ENCODE data around the gene MPND. TPM values are rescaled to one million over a fixed set of nuclear protein-coding genes. Genes with fewer than 3 reads are reported as not detected.
"Not testable (repeated sequence)": the region's sequence is repeated elsewhere in the genome, so short reads cannot be mapped to it uniquely, and the experiment has no call there.

MPND gene
- total and polyA plus RNA-seq, 4 donors = 10.8 to 47.4 (median 27.8) TPM

DNA sequence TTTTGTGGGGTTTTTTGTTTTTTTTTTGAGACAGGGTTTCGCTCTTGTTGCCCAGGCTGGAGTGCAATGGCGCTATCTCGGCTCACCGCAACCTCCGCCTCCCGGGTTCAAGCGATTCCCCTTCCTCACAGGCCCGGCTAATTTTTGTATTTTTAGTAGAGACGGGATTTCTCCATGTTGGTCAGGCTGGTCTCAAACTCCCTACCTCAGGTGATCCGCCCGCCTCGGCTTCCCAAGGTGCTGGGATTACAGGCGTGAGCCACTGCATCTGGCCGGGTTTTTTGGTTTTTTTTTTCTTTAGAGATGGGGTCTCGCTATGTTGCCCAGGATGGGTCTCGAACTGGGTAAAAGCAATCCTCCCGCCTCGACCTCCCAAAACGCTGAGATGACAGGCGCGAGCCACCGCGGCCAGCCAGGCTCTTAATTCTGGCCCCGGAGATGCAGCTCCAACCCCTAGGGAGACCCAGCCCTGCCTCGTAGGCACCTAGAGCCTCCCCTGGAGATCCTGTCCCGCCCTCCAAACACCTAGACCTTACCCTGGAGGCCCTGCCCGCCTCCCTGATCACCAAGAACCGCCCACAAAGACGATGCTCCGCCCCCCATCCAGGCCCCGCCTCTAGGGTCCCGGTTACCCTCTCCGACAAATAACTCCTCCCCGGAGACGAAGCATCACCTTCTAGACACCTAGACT, 14.2 kb upstream of the MPND start:
- Histone ChIP-seq H3K4me3 (ENCODE audit: low read depth, low read length) (peak overlapping the region; percentile 74), H3K4me1 (ENCODE audit: control insufficient read depth, insufficient read depth, low read length) (peaks cover 29% of the 10 kb centered on the region)
- not testable (repeated sequence) for H3K9me3 ChIP-seq (ENCODE audit: control insufficient read depth, insufficient read depth, low read length); DNase-seq (ENCODE audit: low read depth in 4 of 6, low spot score in 6 of 6); H3K27ac ChIP-seq (ENCODE audit: low read depth, low read length); H3K36me3 ChIP-seq (ENCODE audit: control insufficient read depth, insufficient read depth, low read length); H3K27me3 ChIP-seq (ENCODE audit: control insufficient read depth, insufficient read depth, low read length)
- WGBS (ENCODE audit: insufficient coverage) = 29% methylated on average over 23 of the region's 35 CpGs

DNA sequence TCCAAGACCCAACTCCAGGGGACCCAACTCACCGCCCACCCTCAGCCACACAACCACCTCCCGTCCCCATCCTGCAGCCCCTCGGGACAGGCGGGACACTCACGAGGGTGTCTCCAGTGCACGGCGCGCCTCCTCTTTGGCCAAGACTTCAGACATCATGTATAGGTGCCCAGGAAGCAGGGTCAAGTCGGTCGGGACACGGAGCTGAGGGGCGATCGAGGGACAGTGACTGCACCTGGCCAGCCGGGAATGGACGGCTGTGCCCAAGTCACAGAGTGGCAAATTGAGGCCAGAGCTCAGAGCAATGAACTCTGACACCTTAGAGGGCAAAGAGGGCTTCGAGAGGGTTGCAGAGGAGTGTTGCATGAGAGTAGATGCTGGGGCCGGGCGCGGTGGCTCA, 13.5 kb upstream of the MPND start:
- Histone ChIP-seq H3K4me3 (ENCODE audit: low read depth, low read length) (no peak overlapping the region), H3K27me3 (ENCODE audit: control insufficient read depth, insufficient read depth, low read length) (peaks cover 6% of the 10 kb centered on the region), H3K36me3 (ENCODE audit: control insufficient read depth, insufficient read depth, low read length) (peaks cover 2% of the 10 kb centered on the region), H3K9me3 (ENCODE audit: control insufficient read depth, insufficient read depth, low read length) (no peaks in the 10 kb centered on the region), H3K27ac (ENCODE audit: low read depth, low read length) (no peak overlapping the region), H3K4me1 (ENCODE audit: control insufficient read depth, insufficient read depth, low read length) (peaks cover 29% of the 10 kb centered on the region)
- no peak for DNase-seq (ENCODE audit: low read depth in 4 of 6, low spot score in 6 of 6)
- WGBS (ENCODE audit: insufficient coverage) = 92% methylated on average over 18 of the region's 19 CpGs

DNA sequence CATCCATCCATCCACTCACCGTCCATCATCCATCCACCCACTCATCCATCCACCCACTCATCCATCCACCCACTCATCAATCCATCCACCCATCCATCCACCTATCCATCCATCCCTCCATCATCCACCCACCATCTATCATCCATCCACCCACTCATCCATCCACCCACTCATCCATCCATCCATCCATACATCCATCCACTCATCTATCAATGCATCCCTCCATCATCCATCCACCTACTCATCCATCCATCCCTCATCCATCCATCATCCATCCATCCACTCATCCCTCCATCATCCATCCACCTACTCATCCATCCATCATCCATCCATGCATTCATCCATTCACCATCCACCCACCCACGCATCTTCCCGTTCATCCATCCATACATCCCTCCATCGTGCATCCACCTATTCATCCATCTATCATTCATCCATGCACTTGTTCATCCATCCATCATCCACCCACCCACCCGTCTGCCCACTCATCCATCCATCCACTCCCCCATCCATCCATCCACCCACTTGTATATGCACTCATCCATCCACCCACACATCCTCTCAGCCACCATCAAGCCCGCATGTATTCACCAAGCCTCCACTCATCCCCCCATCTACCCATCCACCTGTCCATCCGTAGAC, 8.3 kb upstream of the MPND start:
- Histone ChIP-seq H3K36me3 (ENCODE audit: control insufficient read depth, insufficient read depth, low read length) (no peaks in the 10 kb centered on the region), H3K9me3 (ENCODE audit: control insufficient read depth, insufficient read depth, low read length) (no peaks in the 10 kb centered on the region), H3K27me3 (ENCODE audit: control insufficient read depth, insufficient read depth, low read length) (no peaks in the 10 kb centered on the region), H3K27ac (ENCODE audit: low read depth, low read length) (no peak overlapping the region), H3K4me3 (ENCODE audit: low read depth, low read length) (no peak overlapping the region), H3K4me1 (ENCODE audit: control insufficient read depth, insufficient read depth, low read length) (peaks cover 15% of the 10 kb centered on the region)
- no peak for DNase-seq (ENCODE audit: low read depth in 4 of 6, low spot score in 6 of 6)
- WGBS (ENCODE audit: insufficient coverage) = 97% methylated on average over 7 of the region's 7 CpGs

DNA sequence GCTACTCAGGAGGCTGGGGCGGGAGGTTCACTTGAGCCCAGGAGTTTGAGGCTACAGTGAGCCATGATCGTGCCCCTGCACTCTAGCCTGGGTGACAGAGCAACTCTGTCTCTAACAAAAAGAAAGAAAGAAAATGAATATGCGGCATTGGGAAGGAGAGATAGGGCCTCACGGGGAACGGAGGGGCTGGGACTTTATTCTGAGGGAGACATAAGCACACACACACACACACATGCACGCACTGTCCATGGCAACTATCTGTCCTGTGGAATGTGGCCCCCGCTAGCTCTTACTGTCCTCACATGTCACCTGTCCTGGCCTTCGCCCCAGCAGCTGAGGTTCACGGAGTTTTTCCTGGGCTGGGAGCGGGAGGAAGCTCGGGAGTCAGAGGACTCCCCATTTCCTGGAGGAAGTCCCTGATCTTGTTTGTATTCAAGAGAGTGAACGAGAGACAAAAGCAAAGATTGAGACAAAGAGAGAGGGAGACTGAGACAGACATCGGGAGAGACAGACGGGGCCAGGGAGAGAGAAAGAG, 5.4 kb upstream of the MPND start:
- H3K27ac ChIP-seq (ENCODE audit: low read depth, low read length) = peak overlapping the region; percentile 73
- no peaks in the 10 kb centered on the region for H3K27me3 ChIP-seq (ENCODE audit: control insufficient read depth, insufficient read depth, low read length)
- no peaks in the 10 kb centered on the region for H3K9me3 ChIP-seq (ENCODE audit: control insufficient read depth, insufficient read depth, low read length)
- peak in 2 of 6 donors; percentile 43 to 53 for DNase-seq (ENCODE audit: low read depth in 4 of 6, low spot score in 6 of 6)
- peak overlapping the region; percentile 42 for H3K4me3 ChIP-seq (ENCODE audit: low read depth, low read length)
- peaks cover 25% of the 10 kb centered on the region for H3K4me1 ChIP-seq (ENCODE audit: control insufficient read depth, insufficient read depth, low read length)
- H3K36me3 ChIP-seq (ENCODE audit: control insufficient read depth, insufficient read depth, low read length) = no peaks in the 10 kb centered on the region
- WGBS (ENCODE audit: insufficient coverage) = 18% methylated on average over 11 of the region's 14 CpGs

DNA sequence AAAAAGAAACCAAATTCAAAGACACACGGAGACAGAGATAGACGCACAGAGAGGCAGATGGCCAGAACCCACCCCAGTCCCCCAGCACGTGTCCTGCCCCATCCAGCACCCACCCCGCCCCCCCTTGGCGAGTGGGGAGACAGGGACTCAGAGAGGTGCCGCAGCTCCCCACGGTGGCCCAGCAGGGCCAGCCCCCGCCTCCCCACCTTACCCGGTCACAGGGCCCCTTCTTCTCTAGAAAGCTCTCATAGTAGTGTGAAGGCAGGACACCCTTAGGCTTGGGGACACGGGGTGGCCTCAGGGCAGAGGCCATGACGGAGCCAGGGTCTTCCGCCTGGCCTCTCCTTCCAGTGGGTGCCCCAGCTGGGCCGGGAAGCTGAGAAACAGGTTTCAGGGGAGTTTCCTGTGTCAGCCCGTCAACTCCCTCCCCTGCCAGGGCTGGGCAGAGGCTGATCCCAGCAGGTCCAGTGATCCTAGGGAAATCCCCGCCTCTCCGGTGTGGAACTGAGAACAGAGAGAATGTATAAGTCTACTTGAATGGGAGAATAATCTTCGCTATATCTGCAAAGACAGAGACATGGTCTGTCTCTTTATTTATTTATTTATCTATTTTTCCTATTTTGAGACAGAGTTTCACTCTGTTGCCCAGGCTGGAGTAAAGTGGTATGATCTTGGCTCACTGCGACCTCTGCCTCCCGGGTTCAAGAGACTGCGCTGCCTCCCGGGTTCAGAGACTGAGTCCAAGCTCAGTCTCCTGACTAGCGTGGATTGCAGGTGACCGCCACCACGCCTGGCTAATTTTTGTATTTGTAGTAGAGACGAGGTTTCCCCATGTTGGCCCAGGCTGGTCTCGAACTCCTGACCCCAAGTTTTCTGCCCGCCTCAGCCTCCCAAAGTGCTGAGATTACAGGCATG, 4.7 kb upstream of the MPND start, which contains the start of gene STAP2:
Gene STAP2 (minus strand): TSS at position 387 of the 915 bp plus-strand sequence. CDS start 74 bp downstream, at position 313.
- 63% methylated on average over 15 of the region's 27 CpGs for WGBS (ENCODE audit: insufficient coverage)
- Histone ChIP-seq H3K4me3 (ENCODE audit: low read depth, low read length) (peak within 1 kb of the TSS; percentile 42), H3K36me3 (ENCODE audit: control insufficient read depth, insufficient read depth, low read length) (no peaks in the 10 kb centered on the region), H3K27ac (ENCODE audit: low read depth, low read length) (peak within 1 kb of the TSS; percentile 73), H3K4me1 (ENCODE audit: control insufficient read depth, insufficient read depth, low read length) (peaks cover 25% of the 10 kb centered on the region), H3K9me3 (ENCODE audit: control insufficient read depth, insufficient read depth, low read length) (no peaks in the 10 kb centered on the region), H3K27me3 (ENCODE audit: control insufficient read depth, insufficient read depth, low read length) (no peaks in the 10 kb centered on the region)
- no peak for DNase-seq (ENCODE audit: low read depth in 4 of 6, low spot score in 6 of 6)

DNA sequence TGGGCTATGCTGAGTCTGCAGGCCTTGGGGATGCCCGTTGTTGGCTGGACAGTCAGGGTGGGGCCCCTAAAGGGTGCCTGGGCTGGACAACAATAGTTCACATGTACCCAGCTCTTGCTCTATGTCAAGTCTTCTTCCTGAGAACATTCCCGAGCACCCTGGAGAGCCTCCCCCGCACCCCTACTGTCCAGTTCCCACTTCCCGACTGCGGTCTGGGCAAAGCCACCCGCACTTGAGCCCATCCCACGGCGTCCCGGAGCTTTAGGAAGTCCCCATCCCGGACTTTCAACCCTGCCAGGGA, 1.1 kb upstream of the MPND start:
- H3K36me3 ChIP-seq (ENCODE audit: control insufficient read depth, insufficient read depth, low read length) = peaks cover 18% of the 10 kb centered on the region
- H3K4me3 ChIP-seq (ENCODE audit: low read depth, low read length) = peak overlapping the region; percentile 80
- H3K4me1 ChIP-seq (ENCODE audit: control insufficient read depth, insufficient read depth, low read length) = peaks cover 42% of the 10 kb centered on the region
- no peaks in the 10 kb centered on the region for H3K9me3 ChIP-seq (ENCODE audit: control insufficient read depth, insufficient read depth, low read length)
- 3% methylated on average over 10 of the region's 10 CpGs for WGBS (ENCODE audit: insufficient coverage)
- H3K27ac ChIP-seq (ENCODE audit: low read depth, low read length) = peak overlapping the region; percentile 98
- H3K27me3 ChIP-seq (ENCODE audit: control insufficient read depth, insufficient read depth, low read length) = no peaks in the 10 kb centered on the region
- DNase-seq (ENCODE audit: low read depth in 4 of 6, low spot score in 6 of 6) = no peak

DNA sequence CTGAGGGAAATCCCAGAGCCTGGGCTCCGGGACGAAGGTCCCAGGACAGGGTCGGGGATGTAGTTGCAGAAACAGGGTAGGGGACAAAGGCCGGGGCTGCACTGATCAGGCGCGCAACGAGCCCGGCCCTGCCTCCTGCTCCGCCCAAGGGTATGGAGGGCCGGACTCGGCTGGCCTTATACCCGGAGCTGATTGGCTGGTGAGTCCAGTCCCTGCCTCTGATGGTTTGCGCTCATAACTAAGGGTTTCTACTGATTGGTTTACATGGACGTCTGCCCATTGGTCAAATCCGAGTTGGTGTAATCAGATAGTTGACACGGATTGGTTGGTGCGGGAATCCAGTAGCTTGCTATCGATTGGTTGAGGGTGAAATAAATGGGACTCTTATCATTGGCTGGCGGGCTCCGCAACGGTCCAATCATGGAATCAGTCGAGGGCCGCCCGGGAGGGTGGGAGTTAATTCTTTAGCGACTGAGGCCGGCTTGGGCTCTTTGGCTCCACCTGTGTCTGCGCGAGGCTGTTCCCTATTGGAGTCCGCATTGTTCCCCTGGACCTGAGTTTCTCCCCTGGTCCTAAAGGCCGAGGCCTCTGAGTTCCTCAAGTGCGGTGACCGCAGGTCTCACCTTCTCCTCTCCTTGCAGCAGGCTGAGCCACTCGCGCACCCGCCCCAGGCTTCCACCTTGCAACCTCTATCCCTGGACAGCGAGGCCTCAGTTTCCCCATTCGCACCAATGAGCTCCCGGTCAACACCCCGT, 570 bp upstream of the MPND start:
- under 1% methylated on average over 39 of the region's 39 CpGs for WGBS (ENCODE audit: insufficient coverage)
- Histone ChIP-seq H3K9me3 (ENCODE audit: control insufficient read depth, insufficient read depth, low read length) (no peaks in the 10 kb centered on the region), H3K4me3 (ENCODE audit: low read depth, low read length) (peak overlapping the region; percentile 89), H3K27me3 (ENCODE audit: control insufficient read depth, insufficient read depth, low read length) (no peaks in the 10 kb centered on the region), H3K36me3 (ENCODE audit: control insufficient read depth, insufficient read depth, low read length) (peaks cover 18% of the 10 kb centered on the region), H3K4me1 (ENCODE audit: control insufficient read depth, insufficient read depth, low read length) (peaks cover 39% of the 10 kb centered on the region), H3K27ac (ENCODE audit: low read depth, low read length) (peak overlapping the region; percentile 99)
- DNase-seq (ENCODE audit: low read depth in 4 of 6, low spot score in 6 of 6) = peak; percentile 99 to 100 (median 100)

DNA sequence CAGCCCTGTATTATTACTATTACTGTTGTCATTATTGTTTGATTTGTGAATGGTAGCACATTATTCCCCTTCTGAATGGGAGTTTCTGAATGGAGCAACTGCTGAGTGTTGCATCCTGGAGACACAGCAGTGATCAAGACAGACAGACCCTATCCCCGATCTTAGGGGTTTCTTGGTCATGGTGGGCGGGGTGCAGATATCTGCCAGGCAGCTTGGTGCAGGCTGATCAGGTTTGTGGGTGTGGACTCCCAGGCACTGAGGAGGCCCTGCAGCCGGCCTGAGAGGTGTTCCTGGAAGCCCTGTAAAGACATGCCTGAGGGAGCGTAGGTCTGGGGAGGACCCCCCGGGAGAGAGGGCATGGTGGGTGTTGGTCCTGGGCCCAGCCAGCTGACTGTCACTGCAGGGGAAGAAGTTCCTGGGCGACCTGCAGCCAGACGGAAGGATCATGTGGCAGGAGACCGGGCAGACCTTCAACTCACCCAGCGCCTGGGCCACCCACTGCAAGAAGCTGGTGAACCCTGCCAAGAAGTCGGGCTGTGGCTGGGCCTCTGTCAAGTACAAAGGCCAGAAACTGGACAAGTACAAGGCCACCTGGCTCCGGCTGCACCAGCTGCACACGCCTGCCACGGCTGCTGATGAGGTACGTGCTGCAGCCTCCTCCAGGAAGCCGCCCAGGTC, 2.1 kb downstream of the MPND start:
- DNase-seq (ENCODE audit: low read depth in 4 of 6, low spot score in 6 of 6) = no peak
- Histone ChIP-seq H3K9me3 (ENCODE audit: control insufficient read depth, insufficient read depth, low read length) (no peaks in the 10 kb centered on the region), H3K27me3 (ENCODE audit: control insufficient read depth, insufficient read depth, low read length) (no peaks in the 10 kb centered on the region), H3K36me3 (ENCODE audit: control insufficient read depth, insufficient read depth, low read length) (peaks cover 39% of the 10 kb centered on the region), H3K4me3 (ENCODE audit: low read depth, low read length) (no peak overlapping the region), H3K4me1 (ENCODE audit: control insufficient read depth, insufficient read depth, low read length) (peaks cover 27% of the 10 kb centered on the region), H3K27ac (ENCODE audit: low read depth, low read length) (no peak overlapping the region)
- WGBS (ENCODE audit: insufficient coverage) = 92% methylated on average over 15 of the region's 15 CpGs
